ENCODE data around the gene GATA1. TPM values are rescaled to one million over a fixed set of nuclear protein-coding genes. Genes with fewer than 3 reads are reported as not detected.

Gene GATA1
- total RNA-seq, 4 donors from 2014 or later, result not detected

DNA sequence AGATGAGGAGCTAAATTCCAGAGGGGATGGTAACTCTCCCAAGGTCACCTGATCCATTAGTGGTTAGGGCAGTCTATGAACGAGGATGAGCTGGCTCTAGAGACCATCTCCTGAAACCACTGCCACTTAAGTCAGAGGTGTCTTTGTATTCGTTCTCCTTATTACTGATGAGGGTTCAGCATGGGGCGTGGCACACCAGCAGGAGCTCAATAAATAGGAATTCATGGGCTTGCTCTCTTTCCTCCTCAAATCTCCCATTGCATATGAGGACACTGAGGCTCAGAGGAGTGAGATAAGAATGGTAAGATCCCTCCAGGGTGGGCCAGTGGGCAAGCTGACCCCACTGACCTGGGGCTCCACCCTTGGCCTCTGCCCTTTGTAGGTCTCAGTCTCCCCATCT lies 1.7 kb upstream of the GATA1 start:
- WGBS, 2 donors (ENCODE audit: low coverage in 1 of 2), result 42% methylated on average over 3 of the region's 3 CpGs; no CpG with 5 or more reads in 1 of the 2 donors
- Histone ChIP-seq H3K27me3 (no peaks in the 10 kb centered on the region), H3K27ac (no peak overlapping the region), H3K4me3 (no peak overlapping the region), H3K36me3 (no peaks in the 10 kb centered on the region), H3K4me1 (no peaks in the 10 kb centered on the region), H3K9me3 (no peaks in the 10 kb centered on the region)
- intact Hi-C loops (cut with DNase I; ENCODE audit: low total_unique reads) (no loop called here), in situ Hi-C loops (cut with MboI; ENCODE audit: low pct_ligation_motif_present in 1 of 4, low pct_unique_long_range_greater_than_20kb in 1 of 4, low sequenced_read_pairs in 3 of 4) (no loop called here)
- TF ChIP-seq POLR2AphosphoS5 (IDR thresholded peaks at IDR 0.05), result no peak
- TF ChIP-seq, protein P1, sequence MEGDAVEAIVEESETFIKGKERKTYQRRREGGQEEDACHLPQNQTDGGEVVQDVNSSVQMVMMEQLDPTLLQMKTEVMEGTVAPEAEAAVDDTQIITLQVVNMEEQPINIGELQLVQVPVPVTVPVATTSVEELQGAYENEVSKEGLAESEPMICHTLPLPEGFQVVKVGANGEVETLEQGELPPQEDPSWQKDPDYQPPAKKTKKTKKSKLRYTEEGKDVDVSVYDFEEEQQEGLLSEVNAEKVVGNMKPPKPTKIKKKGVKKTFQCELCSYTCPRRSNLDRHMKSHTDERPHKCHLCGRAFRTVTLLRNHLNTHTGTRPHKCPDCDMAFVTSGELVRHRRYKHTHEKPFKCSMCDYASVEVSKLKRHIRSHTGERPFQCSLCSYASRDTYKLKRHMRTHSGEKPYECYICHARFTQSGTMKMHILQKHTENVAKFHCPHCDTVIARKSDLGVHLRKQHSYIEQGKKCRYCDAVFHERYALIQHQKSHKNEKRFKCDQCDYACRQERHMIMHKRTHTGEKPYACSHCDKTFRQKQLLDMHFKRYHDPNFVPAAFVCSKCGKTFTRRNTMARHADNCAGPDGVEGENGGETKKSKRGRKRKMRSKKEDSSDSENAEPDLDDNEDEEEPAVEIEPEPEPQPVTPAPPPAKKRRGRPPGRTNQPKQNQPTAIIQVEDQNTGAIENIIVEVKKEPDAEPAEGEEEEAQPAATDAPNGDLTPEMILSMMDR (IDR thresholded peaks at IDR 0.05), result no peak
- no peak for TF ChIP-seq EP300 (IDR thresholded peaks at IDR 0.05; ENCODE audit: low read depth)
- no peak for TF ChIP-seq POLR2A (IDR thresholded peaks at IDR 0.05)
- DNase-seq, result no peak

DNA sequence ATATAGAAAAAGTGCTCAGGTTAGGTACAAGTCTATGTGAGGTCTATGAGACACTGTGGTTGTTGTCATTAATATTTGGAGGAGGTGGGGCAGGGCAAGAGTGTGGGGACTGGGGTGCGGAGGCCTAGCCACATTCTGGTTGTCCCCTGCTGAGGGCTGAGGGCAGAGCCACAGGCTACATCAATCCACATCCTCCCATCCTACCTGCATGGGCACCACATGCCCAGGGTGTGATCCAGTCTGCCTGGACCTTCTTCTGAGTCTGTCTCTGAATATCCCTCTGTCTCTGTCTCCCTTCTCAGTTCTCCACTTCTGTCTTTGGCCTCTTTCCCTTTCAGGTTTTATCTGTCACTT lies 1.2 kb upstream of the GATA1 start:
- H3K4me1 ChIP-seq, result no peaks in the 10 kb centered on the region
- no peak for DNase-seq
- TF ChIP-seq POLR2A (IDR thresholded peaks at IDR 0.05), result no peak
- no peak for TF ChIP-seq EP300 (IDR thresholded peaks at IDR 0.05; ENCODE audit: low read depth)
- no peak for TF ChIP-seq POLR2AphosphoS5 (IDR thresholded peaks at IDR 0.05)
- TF ChIP-seq, protein P1 (IDR thresholded peaks at IDR 0.05), result no peak
- H3K4me3 ChIP-seq, result no peak overlapping the region
- no peaks in the 10 kb centered on the region for H3K27me3 ChIP-seq
- intact Hi-C loops (cut with DNase I; ENCODE audit: low total_unique reads), result no loop called here
- no peaks in the 10 kb centered on the region for H3K9me3 ChIP-seq
- 70% methylated on average over 1 of the region's 1 CpG; no CpG with 5 or more reads in 1 of the 2 donors for WGBS, 2 donors (ENCODE audit: low coverage in 1 of 2)
- no peaks in the 10 kb centered on the region for H3K36me3 ChIP-seq
- no peak overlapping the region for H3K27ac ChIP-seq
- in situ Hi-C loops (cut with MboI; ENCODE audit: low pct_ligation_motif_present in 1 of 4, low pct_unique_long_range_greater_than_20kb in 1 of 4, low sequenced_read_pairs in 3 of 4), result no loop called here

DNA sequence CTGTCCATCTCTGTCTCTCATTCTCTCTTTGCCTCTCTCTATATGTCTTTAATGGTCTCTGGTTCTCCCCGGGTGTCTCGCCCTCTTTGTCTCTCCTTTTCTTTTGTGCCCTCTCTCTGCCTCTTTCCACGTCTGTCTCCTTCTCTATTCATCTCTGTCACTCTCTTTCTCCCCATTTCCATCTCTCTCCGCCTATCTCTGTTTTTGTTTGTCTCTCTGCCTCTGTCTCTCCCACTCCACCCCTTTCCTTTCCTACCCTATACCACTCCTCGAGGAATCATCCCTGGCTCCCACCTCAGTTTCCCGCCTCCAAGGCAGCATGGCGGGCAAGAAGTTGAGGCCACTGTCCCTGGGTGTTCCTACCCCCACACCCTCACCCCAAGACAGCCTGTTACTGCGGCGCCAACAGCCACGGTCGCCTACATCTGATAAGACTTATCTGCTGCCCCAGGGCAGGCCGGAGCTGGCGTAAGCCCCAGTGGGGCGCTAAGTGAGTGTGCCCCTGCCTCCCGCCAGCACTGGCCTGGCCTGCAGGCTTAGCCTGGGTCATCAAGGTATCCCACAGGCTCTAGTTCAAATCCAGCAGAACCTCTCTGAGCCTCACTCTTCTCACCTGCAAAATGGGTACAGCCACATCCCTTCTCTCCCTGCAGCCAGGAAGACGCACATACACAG lies 713 bp upstream of the GATA1 start:
- 85% methylated on average over 16 of the region's 16 CpGs; no CpG with 5 or more reads in 1 of the 2 donors for WGBS, 2 donors (ENCODE audit: low coverage in 1 of 2)
- Histone ChIP-seq H3K27me3 (no peaks in the 10 kb centered on the region), H3K36me3 (no peaks in the 10 kb centered on the region), H3K27ac (no peak overlapping the region), H3K9me3 (no peaks in the 10 kb centered on the region), H3K4me1 (no peaks in the 10 kb centered on the region), H3K4me3 (no peak overlapping the region)
- in situ Hi-C loops (cut with MboI; ENCODE audit: low pct_ligation_motif_present in 1 of 4, low pct_unique_long_range_greater_than_20kb in 1 of 4, low sequenced_read_pairs in 3 of 4), result no loop called here
- intact Hi-C loops (cut with DNase I; ENCODE audit: low total_unique reads), result no loop called here
- no peak for DNase-seq
- TF ChIP-seq EP300 (IDR thresholded peaks at IDR 0.05; ENCODE audit: low read depth) (no peak), POLR2A (IDR thresholded peaks at IDR 0.05) (no peak), POLR2AphosphoS5 (IDR thresholded peaks at IDR 0.05) (no peak)
- TF ChIP-seq, protein P1 (IDR thresholded peaks at IDR 0.05), result no peak

DNA sequence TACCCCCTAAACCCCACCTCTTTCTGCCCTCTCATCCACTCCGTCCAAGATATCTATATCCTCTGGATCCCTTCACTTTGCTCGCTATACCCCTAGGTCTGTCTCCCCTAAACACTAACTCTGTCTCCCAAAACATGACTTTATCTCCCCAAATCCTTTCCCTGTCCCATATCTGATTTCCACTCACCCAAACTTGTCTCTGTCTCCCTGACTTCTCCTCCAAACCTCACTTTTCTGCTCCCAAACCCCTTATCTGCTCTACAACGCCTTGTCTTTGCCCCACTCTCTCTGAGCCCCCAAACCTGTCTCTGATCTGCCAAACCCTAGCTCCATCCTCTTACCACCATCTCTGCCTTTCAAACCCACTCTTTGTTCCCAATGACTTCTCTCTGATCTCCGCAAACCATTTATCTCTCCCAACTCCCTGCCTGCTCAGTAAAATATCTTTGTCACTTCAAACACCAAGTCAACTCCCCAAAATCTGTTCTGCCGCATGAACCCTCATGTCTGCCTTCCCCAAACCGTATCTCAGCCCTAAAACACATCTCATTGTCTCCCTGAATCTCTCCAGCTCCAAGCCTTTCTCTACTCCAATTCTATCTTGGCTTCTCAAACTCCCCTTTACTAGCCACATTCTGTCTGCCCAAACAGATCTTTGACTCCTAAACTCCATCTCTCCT lies 575 bp downstream of the GATA1 start:
- intact Hi-C loops (cut with DNase I; ENCODE audit: low total_unique reads), result no loop called here
- Histone ChIP-seq H3K4me1 (no peaks in the 10 kb centered on the region), H3K9me3 (no peaks in the 10 kb centered on the region), H3K27ac (no peak overlapping the region), H3K4me3 (no peak overlapping the region), H3K36me3 (no peaks in the 10 kb centered on the region), H3K27me3 (no peaks in the 10 kb centered on the region)
- in situ Hi-C loops (cut with MboI; ENCODE audit: low pct_ligation_motif_present in 1 of 4, low pct_unique_long_range_greater_than_20kb in 1 of 4, low sequenced_read_pairs in 3 of 4), result no loop called here
- WGBS, 2 donors (ENCODE audit: low coverage in 1 of 2), result 70 to 89% methylated on average over 5 to 6 of the region's 6 CpGs
- DNase-seq, result no peak
- TF ChIP-seq POLR2A (IDR thresholded peaks at IDR 0.05) (no peak), POLR2AphosphoS5 (IDR thresholded peaks at IDR 0.05) (no peak), EP300 (IDR thresholded peaks at IDR 0.05; ENCODE audit: low read depth) (no peak)
- TF ChIP-seq, protein P1 (IDR thresholded peaks at IDR 0.05), result no peak

Data from transverse colon (tissue), 4 donors.